ENCODE measurements around the gene SLC12A5.

DNA sequence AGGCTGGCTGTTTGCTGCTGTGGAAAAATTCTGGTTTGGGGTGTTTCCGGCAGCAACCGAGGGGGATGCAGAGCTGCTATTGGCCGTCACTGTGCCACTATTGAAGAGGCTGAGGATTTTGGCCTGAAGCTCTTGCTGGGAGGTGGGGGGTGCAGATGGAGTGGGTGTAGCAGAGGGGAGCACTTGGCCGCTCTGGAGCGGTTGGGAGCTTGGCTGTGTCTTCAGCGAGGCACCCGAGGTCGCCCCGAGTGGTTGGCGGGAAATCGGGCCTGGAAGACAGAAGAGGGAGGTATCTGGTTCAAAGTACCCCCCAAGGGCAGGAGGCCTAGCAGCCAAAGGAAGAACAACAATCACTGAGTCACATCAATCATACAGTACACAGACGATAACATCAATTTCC lies 33.6 kb downstream of the SLC12A5 start:
- TF ChIP-seq, protein P1, sequence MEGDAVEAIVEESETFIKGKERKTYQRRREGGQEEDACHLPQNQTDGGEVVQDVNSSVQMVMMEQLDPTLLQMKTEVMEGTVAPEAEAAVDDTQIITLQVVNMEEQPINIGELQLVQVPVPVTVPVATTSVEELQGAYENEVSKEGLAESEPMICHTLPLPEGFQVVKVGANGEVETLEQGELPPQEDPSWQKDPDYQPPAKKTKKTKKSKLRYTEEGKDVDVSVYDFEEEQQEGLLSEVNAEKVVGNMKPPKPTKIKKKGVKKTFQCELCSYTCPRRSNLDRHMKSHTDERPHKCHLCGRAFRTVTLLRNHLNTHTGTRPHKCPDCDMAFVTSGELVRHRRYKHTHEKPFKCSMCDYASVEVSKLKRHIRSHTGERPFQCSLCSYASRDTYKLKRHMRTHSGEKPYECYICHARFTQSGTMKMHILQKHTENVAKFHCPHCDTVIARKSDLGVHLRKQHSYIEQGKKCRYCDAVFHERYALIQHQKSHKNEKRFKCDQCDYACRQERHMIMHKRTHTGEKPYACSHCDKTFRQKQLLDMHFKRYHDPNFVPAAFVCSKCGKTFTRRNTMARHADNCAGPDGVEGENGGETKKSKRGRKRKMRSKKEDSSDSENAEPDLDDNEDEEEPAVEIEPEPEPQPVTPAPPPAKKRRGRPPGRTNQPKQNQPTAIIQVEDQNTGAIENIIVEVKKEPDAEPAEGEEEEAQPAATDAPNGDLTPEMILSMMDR (IDR thresholded peaks at IDR 0.05), result no peak
- TF ChIP-seq POLR2A (IDR thresholded peaks at IDR 0.05), result no peak

All from Peyer's patch (tissue), 4 donors.